Measurements from ENCODE around the gene CTAG1A. TPM values are rescaled to one million over a fixed set of nuclear protein-coding genes. Genes with fewer than 3 reads are reported as not detected.
"Not testable (repeated sequence)": the region's sequence is repeated elsewhere in the genome, so short reads cannot be mapped to it uniquely, and the experiment has no call there.

The CTAG1A gene
- total RNA-seq: not detected
- long read RNA-seq, donor 1: 0 reads
- long read RNA-seq, donor 2: 0 reads

DNA sequence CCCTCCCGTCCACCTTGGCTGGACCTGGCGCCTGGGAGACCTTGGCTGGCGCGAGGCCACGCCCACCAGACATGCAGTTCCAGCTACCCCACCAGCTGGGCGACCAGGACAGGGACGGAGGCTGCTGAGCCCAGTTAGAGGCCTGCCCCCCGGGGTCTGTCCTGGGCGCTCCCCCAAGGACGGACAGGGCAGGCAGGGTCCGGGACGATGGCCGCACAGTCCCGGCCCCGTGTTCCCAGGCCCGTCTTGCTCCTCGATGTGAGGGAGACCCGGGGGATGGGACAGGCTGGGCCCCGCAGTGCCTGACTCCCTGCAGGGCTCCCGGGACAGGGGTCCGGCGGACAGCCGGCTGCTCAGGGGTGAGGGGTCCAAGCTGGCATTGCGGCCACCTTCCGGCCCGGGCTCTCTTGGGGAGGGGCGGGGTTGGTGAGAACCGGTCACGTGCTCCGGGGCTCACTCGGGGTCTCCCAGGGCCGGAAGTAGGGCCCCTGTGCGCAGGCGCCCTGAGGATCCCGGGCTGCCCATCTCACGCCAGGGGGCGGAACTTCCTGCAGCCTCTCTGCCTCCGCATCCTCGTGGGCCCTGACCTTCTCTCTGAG is at the start of gene CTAG1A:
TSS of gene CTAG1A (plus strand) at position 549 of the 599 bp plus-strand sequence. CDS start 74 bp downstream, outside the sequence.
- intact Hi-C loops (cut with DNase I); DNase-seq (ENCODE audit: low spot score): not testable (repeated sequence)

DNA sequence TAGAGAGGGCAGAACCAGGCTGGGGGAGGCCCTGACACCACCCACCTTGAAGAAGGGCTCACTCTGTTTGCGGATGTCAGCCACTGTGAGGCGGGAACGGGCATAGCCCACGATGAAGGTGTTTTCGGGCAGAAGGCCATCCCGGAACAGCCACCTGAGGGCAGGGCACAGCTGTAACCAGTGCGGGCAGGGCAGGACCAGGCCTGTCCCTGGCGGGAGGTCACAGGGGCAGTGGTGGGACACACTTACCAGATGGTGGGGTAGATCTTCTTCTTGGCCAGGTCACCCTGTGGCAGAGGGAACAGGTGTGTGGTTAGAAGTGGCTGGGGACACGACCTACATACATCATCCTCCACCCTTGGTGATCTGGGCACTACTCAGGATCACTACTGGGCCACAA is 49.0 kb upstream of the CTAG1A start:
- intact Hi-C loops (cut with DNase I): no loop called here
- DNase-seq (ENCODE audit: low spot score): no peak

DNA sequence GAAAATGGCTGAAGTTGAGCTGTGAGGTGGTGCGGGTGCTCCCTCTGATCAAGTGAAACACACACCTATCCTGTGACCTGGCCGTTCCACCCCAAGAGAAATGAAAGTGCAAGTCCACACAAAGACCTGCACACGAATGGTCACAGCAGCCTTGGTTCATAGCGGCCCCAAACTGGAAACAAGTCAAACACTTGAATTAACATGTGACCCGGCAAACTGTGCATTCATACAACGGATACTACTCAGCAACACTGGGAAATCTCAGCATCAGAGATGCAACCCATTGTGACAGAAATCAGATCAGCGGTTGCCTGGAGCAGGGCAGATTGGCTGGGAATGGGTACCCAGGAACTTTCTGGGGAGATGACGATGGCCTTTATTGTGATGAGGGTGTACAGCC is 45.9 kb upstream of the CTAG1A start:
- DNase-seq (ENCODE audit: low spot score): no peak
- intact Hi-C loops (cut with DNase I): no loop called here

DNA sequence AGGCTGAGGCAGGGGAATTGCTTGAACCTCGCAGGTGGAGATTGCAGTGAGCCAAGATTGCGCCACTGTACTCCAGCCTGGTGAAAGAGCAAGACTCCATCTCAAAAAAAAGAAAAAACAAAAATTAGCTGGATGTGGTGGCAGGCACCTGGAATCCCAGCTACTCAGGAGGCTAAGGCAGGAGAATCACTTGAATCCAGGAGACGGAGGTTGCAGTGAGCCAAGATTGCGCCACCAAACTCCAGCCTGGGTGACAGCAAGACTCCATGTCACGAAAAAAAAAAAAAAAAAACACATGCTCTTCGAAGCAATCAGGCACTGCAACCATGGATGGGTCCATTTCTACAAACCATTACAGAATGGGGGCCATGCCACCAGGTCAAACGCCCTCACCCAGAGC is 44.6 kb upstream of the CTAG1A start:
- intact Hi-C loops (cut with DNase I); DNase-seq (ENCODE audit: low spot score): not testable (repeated sequence)

DNA sequence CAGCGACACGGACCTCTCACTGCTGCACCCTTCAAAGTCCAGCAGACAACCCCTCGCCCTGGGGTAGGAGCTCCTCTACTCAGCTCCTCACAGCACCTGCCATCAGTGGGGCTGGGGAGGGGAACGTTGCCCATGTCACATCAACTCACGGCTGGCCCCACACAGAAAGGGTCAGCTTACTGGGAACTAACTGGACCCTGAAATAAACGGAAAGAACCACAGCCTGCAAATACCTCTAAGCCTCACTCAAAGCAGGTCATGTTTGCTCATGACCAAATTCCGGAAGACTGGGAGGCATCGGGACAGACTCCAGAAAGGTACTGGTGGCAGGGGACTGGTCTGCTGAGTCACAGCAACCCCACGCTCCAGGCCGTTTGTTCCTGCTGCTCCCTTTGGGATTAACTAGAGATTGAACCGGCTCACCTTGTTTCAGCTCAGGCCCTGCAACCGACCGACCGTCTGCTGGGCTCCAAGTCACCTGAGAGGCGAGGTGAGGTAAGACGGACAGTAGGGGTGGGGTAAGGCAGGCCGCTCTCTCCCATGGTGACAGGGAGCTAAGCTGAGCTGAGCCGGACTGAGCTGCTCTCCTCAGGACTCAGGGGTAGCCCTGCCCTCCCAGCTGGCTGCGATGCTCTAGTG is 43.9 kb upstream of the CTAG1A start:
- DNase-seq (ENCODE audit: low spot score): no peak
- intact Hi-C loops (cut with DNase I): no loop called here

DNA sequence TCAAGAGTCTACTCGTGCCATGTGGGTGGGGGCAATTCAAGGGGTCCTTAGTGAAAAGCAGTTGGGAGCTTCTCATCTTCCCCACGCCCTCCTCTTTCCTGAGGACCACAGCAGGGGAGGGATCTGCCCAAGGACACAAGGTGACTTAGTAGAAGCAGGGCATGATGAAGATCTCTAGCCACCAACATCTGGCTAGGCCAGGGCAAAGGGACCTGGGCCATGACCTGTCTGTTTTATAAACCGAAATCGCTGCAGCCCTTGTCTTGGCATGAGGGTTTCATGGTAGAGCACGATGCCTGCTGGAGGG is 43.4 kb upstream of the CTAG1A start:
- intact Hi-C loops (cut with DNase I): no loop called here
- no peak for DNase-seq (ENCODE audit: low spot score)

DNA sequence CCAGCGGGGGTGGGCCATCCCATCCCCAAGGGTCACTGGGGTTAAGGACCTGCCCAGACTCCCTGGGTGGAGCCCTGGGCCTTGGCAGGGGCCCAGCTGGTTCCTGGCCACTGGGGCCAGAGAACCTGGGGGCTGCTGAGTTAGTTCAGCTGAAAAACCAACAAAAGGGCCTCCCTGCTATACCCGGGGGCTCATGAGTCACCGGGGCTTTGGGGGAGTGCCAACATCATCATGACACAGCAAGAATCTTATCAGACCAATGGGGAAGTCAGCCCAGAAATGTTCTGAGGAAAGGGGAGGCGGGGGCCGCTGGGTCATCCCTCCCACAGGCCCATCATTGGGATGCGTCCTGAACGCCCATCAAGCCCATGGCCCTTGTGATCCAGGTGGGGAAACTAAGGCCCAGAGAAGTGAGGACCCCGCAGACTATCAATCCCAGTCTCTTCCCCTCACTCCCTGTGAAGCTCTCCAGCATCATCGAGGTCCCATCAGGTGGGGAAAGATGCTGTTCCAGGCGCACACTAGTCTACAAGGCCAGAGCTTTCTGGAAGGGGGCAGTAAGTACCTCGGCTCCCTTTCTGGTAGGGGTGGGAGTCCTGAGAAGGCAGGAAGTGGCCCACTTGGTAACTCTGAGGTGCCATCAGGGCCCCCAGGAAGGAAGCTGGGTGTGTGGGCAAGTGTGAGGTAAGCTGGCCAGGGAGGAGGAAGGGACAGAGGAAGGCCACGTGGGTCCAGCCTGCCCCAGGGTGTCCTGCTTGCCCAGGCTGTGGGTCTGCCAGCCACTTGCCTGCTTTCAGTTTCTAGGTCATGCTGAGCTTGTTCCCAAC is 42.8 kb upstream of the CTAG1A start:
- DNase-seq (ENCODE audit: low spot score): peak; percentile 95
- intact Hi-C loops (cut with DNase I): no loop called here

DNA sequence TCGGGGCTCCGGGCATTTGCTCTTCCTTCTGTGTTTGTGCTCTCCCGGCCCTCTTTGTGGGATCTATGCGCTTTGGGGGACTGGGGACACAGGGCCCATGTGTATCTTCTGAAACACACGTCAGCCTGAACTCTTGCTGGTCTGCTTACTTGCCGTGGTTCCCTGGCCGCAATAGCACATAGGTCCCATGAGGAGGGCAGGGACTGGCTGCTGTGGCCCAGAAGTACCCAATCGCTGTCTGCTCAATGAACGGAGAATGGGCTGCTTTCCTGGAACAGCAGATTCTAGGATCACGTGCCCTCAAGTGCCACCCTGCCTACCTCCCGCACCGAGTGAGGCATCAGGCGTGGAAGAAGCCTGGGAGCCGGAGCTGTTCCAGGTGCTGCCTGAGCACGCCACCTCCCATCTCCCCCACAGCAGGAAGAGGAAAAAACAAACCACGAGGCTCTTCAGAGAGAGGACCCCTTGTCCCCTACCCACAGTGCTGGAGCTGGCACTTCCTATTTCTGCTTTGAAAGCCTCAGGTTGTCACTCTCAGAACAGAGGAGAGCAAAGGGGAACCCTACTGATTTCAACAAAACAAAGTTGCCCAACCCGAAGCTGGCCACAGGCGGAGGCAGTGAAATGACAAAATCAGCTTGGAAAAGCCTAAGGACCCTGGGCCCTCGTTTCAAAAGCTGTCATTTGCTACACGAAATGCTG is 42.1 kb upstream of the CTAG1A start:
- intact Hi-C loops (cut with DNase I): no loop called here
- no peak for DNase-seq (ENCODE audit: low spot score)

DNA sequence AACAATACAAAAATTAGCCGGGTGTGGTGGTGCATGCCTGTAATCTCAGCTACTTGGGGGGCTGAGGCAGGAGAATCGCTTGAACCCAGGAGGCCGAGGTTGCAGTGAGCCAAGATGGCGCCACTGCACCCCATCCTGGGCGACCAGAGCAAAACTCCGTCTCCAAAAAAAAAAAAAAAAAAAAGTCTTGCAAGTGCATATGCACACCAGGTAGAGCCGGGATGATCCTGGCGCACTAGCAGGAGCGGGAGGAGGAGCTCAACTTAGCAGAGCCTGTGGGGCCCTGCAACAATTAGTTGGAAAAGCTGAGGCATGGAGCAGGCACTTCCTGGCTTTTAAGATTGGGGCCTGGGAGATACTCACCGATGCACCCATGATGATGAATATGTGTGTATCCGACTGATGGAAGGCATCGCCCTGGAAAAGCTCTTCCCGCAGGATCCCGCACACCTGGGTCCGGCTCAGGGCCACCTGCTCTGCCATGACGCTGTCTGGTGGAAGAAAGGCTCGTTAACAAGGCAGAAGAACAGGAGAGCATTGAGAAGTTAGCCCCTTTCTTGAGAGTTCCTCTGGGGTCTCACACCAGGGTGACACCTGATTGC is 39.2 kb upstream of the CTAG1A start:
- intact Hi-C loops (cut with DNase I): no loop called here
- no peak for DNase-seq (ENCODE audit: low spot score)

DNA sequence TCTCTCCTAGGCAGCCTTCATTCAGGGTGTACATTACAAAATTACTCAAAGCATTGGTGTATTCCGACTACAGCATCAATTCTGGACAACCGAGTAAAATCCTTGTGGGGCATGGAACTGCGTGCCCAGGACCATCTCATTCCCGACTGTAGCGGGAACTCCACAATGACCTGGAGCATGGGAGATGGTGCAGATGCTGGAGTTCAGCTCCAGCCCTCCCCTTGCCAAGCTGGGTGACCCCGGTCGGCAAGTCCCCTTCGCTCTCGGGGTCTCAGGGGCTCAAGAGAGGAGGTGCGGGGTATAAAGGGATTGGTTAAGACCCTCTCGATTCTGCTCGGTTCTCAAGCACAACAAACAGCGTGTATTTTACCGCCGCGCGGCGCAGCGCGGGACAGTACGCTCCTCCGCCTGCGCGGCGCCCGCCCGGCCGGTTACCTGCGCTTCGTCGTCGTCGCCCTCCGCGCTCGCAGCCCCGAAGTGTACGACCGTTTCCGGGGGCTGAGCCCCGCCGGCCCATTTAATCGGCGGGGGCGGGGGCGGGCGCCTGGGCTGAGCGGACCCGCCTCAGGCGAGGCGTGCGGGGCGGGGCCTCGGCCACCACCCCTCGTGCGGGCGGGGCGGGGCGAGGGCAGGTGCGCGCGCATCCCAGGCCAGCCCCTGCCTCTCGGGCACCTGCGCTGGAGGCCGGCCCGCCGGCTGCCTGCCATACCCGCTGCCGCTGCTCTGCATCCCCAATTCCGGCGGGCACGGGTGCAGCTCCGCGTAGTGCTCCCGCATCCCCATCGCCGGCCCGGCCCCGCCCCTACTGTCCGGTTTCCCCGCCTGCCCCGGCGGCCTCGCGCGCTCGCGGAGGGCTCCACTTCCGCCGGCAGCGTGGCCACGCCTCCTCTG is 38.3 kb upstream of the CTAG1A start, which contains the start of gene G6PD:
TSS of gene G6PD (minus strand) at position 493 of the 891 bp plus-strand sequence. CDS start 691 bp downstream, outside the sequence.
- DNase-seq (ENCODE audit: low spot score): no peak
- intact Hi-C loops (cut with DNase I): no loop called here

DNA sequence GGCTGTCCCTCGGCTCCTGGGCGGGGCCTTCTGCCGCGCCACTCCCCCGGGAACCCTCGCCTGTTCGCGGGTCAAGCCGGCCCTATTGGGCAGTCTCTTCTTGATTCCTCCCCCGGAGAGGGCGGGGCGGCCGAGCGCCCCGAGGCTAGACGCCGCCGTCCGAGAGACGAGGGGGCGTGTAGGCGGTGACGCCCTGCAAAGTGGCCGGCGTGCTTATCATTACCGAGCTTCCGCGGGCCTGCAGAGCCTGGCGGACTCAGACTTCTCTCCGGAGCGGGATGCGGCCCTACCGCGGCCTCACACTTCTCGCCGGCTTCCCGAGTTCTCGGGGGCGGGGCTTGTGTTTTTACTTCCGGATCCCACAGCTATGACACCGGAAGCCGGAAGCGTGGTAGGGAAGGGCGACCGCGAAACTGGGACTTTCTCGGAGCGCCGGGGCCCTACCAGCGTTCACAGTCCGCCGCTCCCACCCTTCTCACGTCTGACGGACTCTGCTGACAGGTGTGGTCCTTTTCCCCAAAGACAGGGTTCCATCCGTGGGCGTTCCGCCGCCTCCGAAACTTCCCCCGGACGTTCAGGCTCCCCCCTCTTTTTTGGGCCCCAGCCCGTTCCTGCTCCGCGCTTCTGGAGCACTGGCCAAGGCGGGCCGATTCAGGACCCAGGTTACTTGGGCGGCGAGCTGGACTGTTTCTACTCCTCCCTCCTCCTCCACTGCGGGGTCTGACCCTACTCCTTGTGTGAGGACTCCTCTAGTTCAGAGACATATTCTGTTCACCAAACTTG is 37.5 kb upstream of the CTAG1A start, which contains the start of gene IKBKG:
TSS of gene IKBKG (plus strand) at position 376 of the 783 bp plus-strand sequence. CDS start 4,383 bp downstream, outside the sequence.
- intact Hi-C loops (cut with DNase I): no loop called here
- peak; percentile 96 for DNase-seq (ENCODE audit: low spot score)

DNA sequence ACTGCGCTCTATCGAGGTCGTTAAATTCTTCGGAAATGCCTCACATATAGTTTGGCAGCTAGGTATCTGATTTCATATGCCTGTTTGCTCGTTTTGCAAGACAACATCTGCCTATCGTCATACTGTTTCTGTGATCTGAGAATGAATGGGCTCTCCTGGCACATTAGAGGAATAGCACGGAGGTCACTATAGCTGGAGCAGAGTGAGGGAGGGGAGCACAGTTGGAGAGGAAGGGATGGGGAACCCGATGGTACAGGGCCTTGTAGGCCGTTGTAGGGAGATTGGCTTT is 37.0 kb upstream of the CTAG1A start:
- intact Hi-C loops (cut with DNase I): no loop called here
- no peak for DNase-seq (ENCODE audit: low spot score)

DNA sequence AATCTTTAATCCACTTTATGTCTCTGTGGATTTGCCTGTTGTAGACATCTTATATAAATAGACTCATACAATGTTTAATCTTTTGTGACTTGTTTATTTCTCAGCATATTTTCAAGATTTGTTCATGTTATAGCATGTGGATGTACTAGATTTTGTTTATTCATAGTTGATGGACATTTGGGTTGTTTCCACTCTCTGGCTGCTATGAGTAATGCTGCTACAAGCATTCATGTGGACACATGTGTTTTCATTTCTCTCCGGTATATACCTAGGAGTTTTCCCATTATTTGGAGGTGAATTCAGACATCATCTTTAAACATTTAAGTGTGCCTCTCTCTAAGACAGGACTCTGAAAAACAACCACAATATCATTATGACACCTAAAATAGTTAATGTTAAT is 35.2 kb upstream of the CTAG1A start:
- DNase-seq (ENCODE audit: low spot score): no peak
- intact Hi-C loops (cut with DNase I): no loop called here

DNA sequence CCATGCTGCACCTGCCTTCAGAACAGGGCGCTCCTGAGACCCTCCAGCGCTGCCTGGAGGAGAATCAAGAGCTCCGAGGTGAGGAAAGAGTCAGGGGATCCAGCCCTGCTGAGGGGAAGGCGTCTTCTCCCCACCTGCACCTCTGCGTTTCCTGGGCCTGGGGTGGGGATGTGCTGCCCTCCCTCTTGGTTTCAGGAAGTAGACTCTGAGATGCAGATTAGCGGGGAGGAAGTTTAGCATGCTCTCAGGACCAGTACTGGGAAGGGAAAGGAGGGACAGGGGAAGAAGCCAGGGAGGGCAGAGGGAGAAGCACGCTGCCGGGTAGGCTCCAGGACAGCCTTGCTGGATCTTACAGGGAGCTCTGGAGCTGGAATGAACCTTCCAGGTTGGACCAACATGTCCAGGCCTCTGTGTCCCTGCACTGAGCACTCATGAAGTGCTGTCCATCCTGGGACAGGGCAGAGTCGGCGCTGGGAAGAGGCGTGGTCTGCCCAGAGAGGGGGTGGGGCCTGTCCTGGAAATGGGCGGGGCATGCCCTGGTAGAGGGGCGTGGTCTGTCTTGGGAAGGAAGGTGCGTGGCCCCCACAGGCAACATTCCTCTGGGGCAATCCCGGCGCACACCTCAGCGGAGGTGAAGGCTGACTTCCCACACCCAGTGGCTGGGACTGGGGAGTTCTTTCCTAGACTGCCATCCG is 32.7 kb upstream of the CTAG1A start:
- DNase-seq (ENCODE audit: low spot score); intact Hi-C loops (cut with DNase I): not testable (repeated sequence)

DNA sequence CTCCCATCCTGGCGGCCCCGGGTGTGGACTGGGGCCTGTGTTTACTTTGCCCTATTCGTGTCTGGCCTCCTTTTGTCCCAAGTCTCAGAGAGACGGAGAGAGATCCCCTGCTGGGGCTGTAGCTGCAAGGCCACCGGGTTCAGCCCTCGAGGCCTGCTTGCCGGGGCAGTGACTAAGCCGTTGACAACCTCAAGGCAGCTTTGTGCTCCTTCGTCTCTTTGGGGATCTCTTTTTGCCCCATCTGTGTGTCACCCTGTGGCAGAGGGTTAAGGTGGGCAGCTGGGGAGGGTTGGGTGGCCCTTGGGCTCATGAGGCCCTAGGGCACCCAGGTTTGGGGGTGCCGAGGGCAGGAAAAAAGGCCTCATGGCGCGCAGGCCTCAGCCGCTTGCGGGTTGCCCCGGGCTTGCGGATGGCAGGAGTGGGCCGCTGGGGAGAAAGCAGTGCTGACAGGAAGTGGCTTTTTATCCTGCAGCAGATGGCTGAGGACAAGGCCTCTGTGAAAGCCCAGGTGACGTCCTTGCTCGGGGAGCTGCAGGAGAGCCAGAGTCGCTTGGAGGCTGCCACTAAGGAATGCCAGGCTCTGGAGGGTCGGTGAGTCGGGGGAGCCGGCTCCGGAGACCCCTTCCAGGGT is 26.8 kb upstream of the CTAG1A start:
- DNase-seq (ENCODE audit: low spot score); intact Hi-C loops (cut with DNase I): not testable (repeated sequence)

DNA sequence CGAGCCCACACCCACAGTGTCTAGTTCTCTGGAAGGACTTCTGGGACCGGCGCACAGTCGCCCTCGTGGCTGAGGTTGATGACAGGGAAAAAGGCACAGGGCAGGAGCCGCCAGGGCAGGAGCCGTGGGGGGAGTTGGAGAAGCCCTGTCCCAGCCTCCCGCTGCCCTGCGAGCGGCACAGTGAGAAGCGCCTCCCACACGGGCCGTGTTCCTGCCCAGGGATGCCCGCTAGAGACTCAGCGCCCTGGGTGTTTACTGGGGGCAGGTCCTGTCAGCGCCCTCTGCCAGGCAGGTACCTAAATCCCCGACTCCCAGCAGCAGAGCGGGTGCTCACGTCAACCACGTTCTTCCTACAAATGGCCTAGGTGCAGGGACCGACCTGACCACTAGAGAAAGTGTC is 26.0 kb upstream of the CTAG1A start:
- DNase-seq (ENCODE audit: low spot score); intact Hi-C loops (cut with DNase I): not testable (repeated sequence)

DNA sequence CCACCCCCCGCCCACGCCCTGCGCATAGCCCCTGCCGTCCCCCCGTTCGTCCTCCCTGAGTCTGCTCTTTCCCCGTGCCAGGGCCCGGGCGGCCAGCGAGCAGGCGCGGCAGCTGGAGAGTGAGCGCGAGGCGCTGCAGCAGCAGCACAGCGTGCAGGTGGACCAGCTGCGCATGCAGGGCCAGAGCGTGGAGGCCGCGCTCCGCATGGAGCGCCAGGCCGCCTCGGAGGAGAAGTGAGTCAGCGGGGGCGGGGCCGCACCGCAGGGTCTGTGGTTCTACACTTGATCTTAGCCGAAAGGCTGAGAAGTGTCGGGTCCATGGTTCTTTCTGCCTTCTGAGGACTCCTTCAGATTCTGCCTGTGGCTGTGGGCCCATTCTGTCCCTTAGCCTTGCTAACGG is 24.6 kb upstream of the CTAG1A start:
- DNase-seq (ENCODE audit: low spot score); intact Hi-C loops (cut with DNase I): not testable (repeated sequence)
